CMK (cell line): ENCODE data around the gene PNMA8A.
"Not testable (repeated sequence)": the region's sequence is repeated elsewhere in the genome, so short reads cannot be mapped to it uniquely, and the experiment has no call there.

Source experiments
- DNase-seq: peaks from one replicate; pipeline ENCODE4 v3.0.0-alpha.2; 2010; ENCODE audit warnings: low read depth

Gene PNMA8A, protein sequence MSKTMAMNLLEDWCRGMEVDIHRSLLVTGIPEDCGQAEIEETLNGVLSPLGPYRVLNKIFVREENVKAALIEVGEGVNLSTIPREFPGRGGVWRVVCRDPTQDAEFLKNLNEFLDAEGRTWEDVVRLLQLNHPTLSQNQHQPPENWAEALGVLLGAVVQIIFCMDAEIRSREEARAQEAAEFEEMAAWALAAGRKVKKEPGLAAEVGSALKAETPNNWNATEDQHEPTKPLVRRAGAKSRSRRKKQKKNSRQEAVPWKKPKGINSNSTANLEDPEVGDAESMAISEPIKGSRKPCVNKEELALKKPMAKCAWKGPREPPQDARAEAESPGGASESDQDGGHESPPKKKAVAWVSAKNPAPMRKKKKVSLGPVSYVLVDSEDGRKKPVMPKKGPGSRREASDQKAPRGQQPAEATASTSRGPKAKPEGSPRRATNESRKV

DNA sequence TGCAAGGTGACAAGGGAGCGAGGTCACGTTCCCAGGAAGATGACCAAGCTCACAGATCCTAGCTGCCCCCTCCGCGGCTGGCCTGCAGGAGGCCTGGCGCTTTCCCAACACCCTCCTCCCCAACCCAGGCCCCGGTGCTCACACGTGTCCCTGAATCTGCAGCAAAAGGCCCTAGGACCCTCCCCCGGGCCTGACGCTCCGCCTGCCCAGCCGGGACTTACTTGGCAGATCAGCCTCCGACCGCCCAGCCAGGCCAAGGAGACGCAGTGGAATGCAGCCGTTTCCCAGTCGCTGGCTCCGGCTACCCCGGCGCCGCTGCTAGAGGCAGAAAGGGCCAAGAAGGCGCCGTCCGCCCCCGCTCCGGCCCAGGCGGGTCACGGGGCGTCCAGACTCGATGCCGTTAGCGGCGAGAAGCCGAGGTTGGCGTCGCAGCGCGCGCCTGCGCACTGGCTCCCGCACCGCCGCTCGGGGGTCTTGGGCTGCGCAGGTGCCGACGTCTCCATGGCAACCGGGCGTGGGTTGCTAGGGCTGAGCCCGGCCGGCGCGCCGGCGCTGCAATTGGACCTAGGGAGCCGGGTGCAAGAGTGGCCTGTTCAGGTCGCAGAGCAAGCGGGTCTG, at the start of gene PNMA8A:
Gene PNMA8A (minus strand): TSS at position 448 of the 618 bp plus-strand sequence. CDS start 528 bp downstream, outside the sequence.
- no peak for DNase-seq

- no peak for DNase-seq
Measured at GRCh38 chr19:46520616-46521015, 49.3 kb upstream of the PNMA8A start.

GRCh38 chr19:46517471-46517870, 46.1 kb upstream of the PNMA8A start:
- DNase-seq = no peak

DNA sequence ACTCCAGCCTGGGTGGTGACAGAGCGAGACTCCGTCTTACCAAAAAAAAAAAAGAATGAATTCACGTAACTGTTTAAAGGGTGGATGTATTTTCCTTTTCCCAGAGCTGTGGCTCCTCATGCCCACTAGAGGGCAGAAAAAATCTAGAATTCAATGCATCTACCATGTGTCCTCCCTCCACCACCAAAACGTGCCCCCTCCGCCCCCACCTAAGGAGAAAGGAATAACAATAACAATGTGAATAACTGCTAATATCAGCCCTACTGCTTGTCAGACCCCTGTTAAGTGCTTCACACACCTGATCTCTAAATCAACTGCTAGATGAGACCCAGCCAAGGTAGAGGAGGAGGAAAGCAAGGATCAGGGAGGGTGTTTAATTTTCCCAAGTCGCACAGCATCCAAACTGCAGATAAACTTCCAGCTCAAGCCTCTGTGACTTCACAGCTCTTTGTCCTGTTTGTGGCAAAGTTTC, 44.6 kb upstream of the PNMA8A start:
- no peak for DNase-seq

DNA sequence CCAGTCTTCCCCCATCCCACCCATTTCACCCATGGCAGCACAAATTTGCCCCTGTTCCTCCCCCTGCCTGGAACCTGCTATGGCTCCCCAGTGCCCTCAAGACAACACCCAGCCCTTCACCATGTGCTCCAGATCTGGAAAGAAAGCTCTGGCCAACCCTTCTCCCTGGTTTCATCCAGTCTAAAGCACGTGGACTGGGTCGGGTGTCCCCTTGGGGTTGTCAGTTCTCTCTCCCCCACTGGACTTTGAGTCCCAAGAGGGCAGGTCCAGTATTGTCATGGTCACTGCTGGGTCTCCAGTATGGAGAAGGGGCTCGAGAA, 43.9 kb upstream of the PNMA8A start:
- no peak for DNase-seq

- DNase-seq = no peak
Measured at GRCh38 chr19:46514589-46515289, 43.4 kb upstream of the PNMA8A start.

- DNase-seq = peak; percentile 76
Measured at GRCh38 chr19:46513461-46514236, 42.3 kb upstream of the PNMA8A start.

DNA sequence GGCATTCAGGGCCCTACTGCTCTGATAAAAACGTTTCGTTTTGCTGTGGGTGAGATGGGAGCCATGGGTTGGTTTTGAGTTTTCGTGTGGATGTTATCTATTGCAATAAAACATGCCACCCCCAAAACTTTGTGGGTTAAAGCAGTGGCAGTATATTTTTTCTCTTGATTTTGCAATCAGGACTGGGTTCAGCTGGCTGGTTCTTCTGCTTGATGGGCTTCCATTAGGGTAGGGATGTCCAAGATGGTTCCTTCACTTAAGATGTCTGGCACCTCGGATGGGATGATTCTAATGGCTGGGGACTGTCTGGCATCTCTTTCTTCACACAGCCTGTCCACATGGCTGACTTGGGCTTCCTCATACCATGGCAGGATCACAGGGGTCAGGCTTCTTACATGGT, 39.9 kb upstream of the PNMA8A start:
- DNase-seq = no peak

- no peak for DNase-seq
Measured at GRCh38 chr19:46508206-46508605, 36.8 kb upstream of the PNMA8A start.

GRCh38 chr19:46503848-46504453, 32.6 kb upstream of the PNMA8A start:
- no peak for DNase-seq

GRCh38 chr19:46502891-46503290, 31.5 kb upstream of the PNMA8A start:
- DNase-seq = no peak

GRCh38 chr19:46499692-46500091, 28.3 kb upstream of the PNMA8A start:
- DNase-seq = no peak

GRCh38 chr19:46497773-46498172, 26.4 kb upstream of the PNMA8A start:
- DNase-seq = no peak

DNA sequence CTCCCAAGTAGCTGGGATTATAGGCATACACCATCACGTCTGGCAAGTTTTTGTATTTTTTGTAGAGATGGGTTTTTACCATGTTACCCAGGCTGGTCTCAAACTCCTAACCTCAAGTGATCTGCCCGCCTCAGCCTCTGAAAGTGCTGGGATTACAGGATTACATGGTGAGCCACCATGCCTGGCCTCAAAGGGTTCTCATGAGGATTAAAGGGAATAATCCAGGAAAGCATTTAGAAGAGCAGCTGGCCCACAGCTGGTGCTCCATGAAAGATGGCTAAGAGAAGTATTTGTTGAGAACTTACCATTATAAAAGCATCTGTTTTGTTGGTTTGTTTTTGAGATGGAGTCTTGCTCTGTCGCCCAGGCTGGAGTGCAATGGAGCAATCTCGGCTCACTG, 25.5 kb upstream of the PNMA8A start:
- not testable (repeated sequence) for DNase-seq

- no peak for DNase-seq
Measured at GRCh38 chr19:46496304-46496703, 24.9 kb upstream of the PNMA8A start.

GRCh38 chr19:46495786-46496099, 24.4 kb upstream of the PNMA8A start, which contains the start of gene PNMA8B:
Gene PNMA8B (minus strand): TSS chr19:46495867. CDS start chr19:46495465, 402 bp downstream.
- no peak for DNase-seq

DNA sequence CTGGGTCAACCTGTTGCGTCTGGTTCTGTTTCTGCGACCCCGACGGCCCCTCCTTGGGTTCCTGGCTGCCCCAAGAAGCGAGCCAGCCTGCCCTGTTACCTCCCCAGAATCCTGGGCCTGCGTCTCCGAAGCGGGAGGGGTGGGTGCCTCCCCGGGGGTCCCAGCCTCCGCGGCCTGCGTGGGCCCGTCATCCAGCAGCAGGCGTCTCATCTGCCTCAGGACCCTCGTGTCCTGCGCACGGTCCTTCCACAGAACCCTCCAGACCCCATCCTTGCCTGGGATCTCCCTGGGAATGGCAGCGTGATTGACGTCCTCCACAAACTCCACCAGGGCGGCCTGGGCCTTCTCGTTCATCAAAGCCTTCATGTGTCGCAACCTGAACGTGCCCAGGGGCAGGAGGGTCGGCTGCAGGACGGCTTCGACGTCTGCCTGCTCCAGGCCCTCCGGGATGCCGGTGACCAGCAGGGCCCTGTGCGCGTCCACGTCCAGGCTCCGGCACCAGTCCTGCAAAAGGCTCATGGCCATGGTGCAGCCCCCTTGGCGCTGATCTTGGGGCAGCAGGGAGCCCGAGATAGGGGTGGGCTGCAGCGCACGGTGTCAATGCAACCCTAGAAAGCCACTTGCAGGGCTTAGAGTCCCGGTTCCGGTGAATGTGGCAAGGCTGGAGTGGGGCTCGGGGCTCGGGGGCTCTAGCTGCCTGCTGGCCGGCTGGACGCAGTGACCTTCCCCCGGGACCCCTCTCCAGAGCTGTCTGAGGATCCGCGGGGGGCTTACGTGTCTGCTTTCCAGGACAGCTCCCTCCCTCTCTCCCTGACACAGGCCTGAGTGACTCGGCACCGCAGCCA, 23.8 kb upstream of the PNMA8A start:
- no peak for DNase-seq

GRCh38 chr19:46494146-46494940, 23.0 kb upstream of the PNMA8A start:
- no peak for DNase-seq

- no peak for DNase-seq
Measured at GRCh38 chr19:46493236-46494145, 22.1 kb upstream of the PNMA8A start.
